NCI-H187 treated with DMSO at 0.1 percent for 48 hours (cell line): ENCODE measurements around the gene MAVS.

ENCODE experiments used
- DNase-seq: peaks from one replicate; lab custom pipeline; 2025; lab: John Stamatoyannopoulos, UW

MAVS gene

DNA sequence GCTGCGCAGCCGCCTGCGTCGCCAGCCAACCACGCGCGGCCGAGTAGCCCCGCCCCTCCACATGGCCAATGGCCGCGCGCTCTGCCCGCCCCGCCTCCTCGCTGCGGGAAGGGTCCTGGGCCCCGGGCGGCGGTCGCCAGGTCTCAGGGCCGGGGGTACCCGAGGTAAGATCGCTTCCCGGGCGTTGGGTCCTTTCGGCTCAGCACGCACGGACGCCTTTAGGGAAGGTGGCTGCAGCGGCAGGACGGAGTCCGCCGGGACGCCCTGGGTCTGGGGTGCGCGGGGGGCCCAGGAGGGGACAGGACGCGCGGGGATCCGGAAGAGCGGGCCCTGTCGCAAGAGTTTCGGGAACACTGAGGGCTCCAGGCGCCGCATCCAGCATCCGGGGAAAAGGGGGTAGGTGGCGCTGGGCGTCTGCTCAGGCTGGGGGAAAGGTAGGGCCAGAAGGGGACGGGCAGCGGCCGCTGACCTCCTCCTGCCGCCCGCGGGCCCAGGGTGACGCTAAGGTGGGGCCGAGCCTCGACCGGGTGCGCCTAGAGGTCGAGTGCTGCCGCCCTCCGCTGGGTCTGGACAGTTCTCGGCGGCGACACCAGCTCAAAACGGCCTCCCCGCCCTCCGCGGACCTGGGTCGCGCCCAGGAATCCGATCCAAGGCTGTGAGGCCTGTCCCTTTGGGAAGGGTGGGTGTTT lies at the start of gene MAVS:
Gene MAVS, plus strand, starts transcription at position 95 of the 689 bp plus-strand sequence. CDS start 7,791 bp downstream, outside the sequence.
- DNase-seq: peak; percentile 54

DNA sequence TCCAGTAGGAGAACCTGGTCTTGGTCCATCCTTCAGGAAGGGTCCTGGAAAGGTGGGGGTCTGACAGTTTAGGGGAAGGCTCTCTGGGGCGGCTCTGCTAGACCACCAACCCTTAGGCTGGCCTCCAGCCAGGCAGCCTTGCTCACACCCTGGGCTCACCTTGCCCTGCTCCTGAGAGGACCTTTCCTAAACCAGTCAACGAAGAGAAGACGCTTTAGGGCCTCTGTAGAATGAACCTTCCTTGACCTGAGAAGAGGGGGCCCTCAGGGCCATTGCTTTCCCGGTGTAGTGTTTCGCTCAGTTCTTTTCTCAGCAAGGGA lies 49.4 kb upstream of the MAVS start:
- no peak for DNase-seq

DNA sequence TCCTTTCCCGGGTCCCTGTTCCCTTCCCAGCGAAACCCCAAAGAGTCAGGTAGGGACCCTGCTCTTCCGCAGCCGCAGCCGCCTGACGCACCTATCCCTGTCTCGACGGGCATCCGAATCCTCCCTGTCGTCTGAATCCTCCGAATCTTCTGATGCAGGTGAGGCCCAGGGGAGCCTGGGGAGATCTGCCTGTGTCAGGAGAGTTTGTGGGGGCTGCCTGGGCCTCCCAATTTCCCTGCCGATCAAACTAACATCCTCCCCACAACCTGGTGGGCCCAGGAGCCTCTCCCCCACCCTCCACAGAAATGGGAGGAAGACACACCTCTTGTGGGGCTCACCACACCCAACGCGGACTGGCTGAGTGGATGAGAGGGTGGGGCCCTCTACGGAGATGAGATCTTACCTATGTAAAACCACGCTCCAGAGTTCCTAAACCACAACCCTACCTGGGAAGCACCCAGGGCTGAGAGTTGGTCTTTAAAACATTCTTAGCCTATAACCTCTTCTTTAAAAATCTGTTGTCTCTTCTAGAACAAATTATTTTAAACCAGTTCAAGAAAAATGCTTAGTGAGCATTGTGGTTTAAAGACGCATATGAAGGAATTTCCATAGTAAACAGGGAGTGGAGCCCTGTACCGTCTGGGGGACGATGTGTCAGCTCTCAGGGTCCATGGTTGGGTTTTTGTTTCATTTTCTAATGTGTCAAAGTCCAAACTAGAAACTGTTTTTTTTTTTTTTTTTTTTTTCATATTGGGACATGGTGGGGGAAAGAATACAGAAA lies 48.9 kb upstream of the MAVS start:
- no peak for DNase-seq

DNA sequence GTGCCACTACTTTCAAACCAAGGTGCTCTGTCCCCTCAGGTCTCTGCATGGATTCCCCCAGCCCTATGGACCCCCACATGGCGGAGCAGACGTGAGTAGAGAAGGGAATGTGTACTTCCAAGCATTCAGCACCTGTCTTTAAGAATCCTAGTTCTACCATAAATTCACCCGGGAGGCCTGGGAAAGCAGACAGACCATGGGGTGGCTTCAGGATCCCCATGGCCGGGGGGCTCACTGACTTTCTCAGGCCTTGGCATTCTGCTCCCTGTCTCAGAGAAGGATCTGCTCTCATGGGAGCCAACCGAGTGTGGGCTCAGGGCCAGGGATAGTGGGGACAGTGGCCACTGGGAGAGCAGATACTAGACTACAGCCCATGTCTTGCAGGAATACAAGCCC lies 48.3 kb upstream of the MAVS start:
- DNase-seq: no peak

DNA sequence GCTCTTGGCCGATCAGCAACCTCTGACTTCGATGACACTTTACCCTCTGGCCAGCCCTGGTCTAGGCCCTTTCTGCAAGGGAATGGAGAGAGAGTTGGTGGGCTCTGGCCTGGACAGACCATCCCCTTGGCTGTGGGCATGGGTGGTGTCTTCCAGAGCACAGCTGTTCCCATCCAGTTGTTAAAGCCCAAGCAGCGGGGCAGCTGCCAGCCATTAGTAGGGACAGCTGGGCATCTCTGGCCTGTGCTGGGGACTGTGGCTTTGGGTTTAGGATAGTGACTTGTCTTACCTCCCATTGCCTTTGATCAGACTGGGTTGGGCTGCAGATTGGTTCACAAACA lies 47.8 kb upstream of the MAVS start:
- DNase-seq: no peak

DNA sequence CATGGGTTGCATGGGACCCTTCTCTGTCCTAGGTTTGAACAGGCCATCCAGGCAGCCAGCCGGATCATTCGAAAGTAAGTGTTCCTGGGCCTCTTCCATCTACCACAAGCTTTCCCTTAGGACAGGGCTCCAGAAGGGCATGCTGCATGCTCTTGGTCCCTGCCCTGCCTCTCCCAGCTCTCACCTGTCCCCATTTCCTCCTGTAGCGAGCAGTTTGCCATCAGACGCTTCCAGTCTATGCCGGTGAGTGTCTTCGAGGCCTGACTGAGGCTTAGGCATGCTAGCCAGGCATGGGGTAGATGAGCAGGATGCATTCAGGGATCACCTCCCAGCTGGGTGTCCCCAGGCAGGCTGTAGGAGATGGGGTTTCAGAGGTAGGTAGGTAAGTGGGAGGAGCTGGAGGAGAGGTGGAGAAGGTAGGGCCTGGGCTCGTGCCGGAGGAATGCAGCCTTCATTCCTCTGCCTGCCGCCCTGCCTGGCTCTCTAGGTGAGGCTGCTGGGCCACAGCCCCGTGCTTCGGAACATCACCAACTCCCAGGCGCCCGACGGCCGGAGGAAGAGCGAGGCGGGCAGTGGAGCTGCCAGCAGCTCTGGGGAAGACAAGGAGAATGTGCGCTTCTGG lies 46.3 kb upstream of the MAVS start:
- no peak for DNase-seq

DNA sequence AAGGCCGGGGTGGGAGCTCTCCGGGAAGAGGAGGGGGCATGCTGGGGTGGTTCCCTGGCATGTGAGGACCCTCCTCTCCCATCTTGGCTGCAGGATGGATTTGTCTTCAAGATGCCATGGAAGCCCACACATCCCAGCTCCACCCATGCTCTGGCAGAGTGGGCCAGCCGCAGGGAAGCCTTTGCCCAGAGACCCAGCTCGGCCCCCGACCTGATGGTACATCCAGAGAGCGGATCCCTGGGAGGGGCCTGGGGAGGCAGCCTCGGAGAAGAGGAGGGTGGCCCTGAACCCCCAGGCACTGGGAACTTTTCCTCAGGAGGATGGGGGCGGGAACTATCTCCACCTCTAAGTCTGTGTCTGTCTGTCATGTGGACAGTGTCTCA lies 45.8 kb upstream of the MAVS start:
- no peak for DNase-seq

DNA sequence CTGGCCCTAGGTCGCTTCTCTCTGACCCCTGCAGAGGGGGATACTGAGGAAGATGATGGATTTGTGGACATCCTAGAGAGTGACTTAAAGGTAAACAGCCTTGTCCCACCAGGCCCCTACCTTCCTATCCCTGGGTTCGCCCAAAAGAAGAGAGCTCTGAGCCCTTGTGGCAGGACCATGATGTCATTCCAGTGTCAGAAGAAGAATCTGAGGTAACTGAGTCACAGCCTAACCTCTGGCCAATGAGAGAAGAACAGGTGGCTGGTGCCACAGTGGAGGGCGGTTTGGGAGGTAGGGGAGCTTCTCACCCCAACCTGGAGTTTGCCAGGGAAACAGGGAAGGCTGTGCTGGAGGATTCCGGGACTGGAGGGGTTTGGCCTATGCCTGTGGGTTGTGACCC lies 45.3 kb upstream of the MAVS start:
- no peak for DNase-seq

DNA sequence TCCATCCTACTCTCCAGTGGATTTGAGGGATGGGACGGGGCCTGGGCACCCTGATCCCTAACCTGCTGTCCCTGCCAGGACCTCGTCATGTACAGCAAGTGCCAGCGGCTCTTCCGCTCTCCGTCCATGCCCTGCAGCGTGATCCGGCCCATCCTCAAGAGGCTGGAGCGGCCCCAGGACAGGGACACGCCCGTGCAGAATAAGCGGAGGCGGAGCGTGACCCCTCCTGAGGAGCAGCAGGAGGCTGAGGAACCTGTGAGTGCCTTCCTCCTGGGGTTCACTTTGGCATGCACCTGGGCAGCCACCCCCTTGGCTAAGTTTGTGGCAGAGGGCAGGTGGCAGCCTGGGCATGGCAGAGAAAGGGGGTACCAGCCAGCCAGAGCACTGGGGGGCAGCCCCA lies 44.8 kb upstream of the MAVS start:
- DNase-seq: no peak

DNA sequence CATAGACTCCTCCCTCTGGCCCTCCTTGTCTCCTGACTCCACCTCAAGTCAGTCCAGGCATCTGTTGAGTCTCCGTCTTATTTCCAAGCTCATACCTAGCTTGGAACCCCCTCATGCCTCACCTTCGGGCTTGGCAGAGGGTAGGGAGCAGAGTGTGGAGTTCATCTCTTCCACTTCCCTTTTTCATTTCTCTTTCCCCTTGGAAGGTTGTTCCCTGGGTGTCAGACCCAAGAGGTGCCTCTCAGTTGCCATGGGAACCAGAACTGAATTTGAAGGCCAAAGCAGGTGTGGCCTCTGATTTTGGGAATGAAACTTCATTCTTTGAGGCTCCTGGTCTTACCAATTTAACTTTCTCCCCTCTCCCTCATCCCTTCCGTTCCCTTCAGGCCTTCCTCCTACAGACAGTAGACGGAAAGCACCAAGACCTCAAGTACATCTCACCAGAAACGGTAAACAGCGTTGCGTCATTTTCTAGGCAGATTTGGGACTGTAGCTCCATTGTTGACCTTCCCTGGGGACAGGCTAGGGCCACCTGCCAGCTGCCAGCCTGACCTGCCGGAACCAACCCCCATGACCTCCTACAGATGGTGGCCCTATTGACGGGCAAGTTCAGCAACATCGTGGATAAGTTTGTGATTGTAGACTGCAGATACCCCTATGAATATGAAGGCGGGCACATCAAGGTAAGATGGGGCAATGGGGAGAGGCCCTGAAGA lies 44.0 kb upstream of the MAVS start:
- DNase-seq: no peak

DNA sequence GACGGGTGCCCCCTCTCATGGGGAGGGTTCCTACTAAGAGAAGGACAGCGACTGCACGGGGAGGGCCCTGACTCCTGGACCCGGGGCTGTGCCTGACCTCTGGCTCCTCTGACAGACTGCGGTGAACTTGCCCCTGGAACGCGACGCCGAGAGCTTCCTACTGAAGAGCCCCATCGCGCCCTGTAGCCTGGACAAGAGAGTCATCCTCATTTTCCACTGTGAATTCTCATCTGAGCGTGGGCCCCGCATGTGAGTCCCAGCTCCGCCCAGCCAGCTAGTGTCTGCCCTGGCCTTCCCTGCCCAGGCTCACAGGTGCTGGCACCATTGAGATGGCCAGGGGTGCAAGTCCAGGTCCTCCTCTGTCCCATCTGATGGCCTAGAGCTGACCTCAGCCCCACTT lies 43.3 kb upstream of the MAVS start:
- DNase-seq: no peak

DNA sequence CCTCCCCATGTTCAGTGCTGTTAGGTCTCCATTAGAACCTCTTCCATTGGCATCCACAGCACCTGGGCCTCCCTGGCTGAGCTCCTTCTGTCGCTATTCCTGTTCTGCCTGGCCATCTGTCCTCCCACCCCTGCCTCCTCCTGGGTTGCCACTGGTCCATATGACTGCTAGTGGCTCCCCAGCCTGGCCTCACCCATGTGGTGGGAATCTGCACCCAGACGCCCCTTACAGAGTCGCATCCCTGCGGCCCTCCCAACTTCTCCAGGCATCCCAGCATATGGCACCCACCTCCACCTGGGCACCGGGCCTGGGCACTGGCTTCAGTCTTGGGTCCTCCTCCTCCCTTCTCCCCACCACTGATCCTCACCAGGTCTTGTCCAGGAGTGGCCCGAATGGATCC lies 42.8 kb upstream of the MAVS start:
- no peak for DNase-seq

DNA sequence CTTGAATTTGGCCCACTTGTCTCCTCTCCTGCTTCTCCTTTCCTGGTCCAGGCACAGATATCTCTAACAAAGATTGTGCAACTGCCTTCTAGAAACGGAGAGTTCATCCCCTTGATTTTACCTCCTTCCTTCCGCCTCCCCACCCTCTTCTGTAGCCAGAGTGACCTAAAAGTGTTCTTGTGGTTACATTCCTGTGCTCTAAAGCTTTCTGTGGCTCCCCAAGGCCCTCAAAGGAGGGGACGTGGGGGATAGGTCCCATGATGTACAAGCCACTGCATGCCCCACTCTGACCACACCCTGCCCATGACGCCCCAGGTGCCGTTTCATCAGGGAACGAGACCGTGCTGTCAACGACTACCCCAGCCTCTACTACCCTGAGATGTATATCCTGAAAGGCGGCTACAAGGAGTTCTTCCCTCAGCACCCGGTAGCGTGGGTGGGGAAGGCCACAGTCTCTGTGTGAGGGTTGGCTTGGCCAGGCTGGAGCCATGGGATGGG lies 42.3 kb upstream of the MAVS start:
- no peak for DNase-seq

DNA sequence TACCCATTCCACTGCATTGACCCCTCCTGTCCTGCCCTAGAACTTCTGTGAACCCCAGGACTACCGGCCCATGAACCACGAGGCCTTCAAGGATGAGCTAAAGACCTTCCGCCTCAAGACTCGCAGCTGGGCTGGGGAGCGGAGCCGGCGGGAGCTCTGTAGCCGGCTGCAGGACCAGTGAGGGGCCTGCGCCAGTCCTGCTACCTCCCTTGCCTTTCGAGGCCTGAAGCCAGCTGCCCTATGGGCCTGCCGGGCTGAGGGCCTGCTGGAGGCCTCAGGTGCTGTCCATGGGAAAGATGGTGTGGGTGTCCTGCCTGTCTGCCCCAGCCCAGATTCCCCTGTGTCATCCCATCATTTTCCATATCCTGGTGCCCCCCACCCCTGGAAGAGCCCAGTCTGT lies 41.9 kb upstream of the MAVS start:
- DNase-seq: no peak

DNA sequence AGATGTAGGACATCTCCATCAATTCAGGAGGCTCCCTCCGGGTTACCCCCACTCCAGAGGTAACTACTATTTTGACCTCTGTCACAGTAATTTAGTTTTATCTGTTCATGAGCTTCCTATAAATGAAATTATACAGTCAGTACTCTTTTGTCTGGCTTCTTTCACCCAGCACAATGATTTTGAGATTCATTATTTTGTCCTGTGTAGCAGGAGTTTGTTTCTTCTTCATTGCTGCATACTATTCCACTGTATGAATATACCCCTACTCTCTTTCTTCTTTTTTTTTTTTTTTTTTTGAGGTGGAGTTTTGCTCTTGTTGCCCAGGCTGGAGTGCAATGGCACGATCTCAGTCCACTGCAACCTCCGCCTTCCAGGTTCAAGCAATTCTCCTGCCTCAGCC lies 38.1 kb upstream of the MAVS start:
- DNase-seq: no peak

DNA sequence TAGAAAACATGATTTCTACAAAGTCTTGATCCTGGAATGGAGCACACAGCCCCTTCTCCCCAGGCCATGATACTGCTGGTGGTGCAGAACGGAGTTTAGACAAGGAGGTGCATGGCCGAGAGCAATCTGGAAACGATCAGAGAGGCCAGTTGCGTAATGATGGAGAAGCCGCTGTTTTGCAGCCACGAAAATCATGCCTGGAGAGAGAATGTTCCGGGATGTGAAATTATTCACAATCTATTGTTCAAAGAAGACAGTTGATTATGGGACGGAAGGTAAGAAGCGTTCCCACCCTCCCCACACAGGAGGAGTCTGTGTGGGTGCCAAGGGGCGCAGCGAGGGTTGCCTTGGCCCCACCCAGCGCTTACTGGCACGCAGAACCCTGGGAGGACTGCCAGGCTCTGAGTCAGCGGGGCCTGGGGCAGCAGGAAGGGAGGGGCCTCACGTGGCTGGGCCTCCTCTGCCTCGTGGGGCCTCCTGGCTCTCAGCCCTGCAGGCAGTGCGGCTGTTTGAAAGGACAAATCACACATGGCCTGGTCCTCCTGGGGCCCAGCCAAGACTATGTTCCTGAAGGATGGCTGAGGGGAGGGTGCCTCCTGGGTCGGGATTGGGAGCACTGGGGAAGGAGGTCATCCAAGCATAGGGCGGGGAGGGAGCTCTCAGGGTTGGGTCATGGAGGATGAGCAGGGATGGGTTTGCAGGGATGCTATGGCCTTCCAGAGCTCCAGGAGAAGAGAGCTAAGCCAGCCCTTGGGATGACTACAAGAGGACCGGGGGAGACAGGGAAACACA lies 35.0 kb upstream of the MAVS start:
- DNase-seq: no peak

DNA sequence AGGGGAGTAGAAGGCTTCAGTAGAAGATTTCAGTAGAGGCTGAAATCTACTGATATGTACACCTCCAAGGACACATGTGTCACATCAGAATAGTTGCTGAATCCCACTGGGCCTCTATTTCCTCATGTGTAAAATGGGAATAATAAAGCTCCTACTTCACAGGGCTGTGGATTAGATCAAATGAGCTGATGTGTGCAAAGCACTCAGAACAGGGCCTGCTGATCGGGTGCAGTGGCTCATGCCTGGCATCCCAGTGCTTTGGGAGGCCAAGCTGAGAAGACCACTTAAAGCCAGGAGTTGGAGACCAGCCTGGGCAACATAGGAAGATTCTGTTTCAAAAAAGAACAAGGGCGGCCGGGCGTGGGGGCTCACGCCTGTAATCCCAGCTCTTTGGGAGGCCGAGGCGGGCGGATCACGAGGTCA lies 34.4 kb upstream of the MAVS start:
- DNase-seq: no peak

DNA sequence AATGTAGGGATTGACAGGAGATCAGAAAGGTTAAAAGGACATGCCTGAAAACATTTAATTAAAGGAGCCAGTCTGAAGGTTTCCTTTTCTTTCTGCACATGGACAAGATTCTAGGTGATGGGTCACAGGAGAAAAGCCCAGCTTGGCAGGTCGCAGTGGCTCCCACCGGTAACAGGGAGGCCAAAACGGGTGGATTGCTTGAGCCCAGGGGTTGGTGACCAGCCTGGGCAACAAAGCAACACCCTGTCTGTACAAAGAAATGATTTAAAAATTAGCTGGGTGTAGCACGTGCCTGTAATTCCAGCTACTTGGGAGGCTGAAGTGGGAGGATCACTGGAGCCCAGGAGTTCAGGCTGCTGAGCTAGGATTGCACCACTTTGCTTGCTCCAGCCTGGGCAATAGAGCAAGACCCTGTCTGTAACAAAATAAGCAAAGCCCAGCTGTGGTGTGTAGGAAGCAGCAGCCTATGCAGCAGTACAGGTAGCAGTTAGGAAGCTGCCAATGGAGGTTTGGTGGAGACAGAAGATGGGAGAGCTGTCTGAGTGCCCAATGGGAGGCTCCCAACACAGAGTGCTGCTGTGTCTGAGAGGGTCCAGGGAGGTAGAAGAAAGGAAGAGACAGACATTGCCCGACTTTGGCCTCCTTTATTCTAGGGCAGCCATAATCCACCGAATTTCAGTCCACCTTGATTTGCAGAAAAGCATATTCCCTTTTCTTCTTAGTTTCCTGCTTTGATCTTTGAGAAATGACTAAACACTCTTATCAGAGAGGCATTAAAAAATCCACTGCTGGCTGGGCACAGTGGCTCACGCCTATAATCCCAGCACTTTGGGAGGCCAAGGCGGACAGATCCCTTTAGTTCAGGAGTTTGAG lies 33.4 kb upstream of the MAVS start:
- no peak for DNase-seq

DNA sequence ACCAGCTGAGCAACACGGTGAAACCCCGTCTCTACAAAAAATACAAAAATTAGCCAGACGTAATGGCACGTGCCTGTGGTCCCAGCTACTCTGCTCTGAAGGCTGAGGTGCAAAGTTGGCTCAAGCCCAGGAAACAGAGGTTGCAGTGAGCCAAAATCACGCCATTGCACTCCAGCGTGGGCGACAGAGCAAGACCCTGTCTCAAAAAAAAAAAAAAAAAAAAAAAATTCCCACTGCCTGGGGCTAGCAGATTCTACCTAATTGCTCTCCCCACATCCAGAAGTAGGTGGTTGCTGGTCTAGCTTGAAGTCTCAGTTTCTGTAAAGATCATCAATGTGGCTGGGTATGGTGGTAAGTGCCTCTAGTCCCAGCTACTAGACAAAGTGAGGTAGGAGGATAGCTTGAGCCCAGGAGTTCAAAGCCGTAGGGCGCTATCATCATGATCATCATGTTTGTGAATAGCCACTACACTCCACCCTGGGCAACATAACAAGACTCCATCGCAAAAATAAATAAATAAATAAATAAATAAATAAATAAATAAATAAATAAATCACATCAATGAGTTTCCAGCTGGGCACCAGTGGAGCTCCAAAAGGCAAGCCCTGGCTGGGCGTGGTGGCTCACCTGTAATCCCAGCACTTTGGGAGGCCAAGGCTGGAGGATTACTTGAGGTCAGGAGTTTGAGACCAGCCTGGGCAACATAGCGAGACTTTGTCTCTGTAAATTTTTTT lies 32.6 kb upstream of the MAVS start:
- no peak for DNase-seq

DNA sequence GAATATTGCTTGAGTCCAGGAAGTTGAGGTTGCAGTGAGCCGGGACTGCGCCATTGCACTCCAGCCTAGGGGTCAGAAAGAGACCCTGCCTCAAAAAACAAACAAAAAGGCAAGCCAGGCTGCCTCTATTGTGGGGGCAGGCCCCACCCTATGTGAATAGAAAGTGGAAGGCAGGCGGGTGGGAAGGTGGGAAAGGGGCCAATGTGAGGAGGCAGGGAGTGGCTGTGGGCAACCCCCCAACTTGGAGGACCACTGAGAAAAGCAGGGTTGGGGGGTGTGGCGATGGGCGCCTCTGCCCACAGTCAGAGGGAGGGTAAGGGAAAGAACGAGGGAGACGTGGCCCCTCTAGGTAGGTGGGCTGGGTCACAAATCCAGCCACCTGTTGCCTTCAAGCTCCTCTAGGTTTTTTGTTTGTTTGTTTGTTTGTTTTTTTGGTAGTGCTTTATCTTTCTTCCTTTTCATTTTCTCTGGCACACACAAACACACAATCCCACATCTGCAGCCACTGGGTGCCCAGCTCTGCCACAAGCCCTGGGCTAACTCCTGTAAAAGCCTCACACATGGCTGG lies 31.6 kb upstream of the MAVS start:
- DNase-seq: no peak
